ENCODE measurements around the gene BTBD16. TPM values are rescaled to one million over a fixed set of nuclear protein-coding genes. Genes with fewer than 3 reads are reported as not detected.

BTBD16 gene
- total RNA-seq, 2 experiments from 2014 or later = not detected

DNA sequence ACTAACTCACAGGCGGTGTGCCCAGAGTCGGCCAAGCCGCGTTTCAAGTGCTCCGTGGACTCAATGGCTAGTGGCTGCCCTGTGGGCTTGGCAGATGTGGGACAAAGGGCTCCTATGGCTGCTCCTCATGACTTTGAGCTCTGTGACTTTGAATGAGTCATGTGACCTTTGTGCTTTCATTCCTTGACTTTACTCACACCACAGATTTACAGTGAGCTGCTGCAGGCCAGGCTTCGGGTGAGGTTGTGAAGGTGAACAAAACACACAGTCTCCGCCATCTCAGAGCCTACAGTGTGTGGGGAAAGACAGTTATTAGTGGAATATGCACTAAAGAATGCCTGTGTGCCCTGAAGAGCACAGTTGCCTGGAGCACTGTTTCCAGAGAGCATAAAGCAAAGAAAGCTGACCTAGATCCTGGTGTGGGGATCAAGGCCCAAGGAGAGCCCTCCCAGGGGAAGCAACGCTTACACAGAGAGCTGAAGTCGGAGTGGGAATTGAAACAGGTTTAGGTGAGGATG is 73.7 kb downstream of the BTBD16 start:
- ATAC-seq (no peak), DNase-seq (no peak)
- peaks cover 21% of the 10 kb centered on the region for H3K27me3 Mint-ChIP-seq
- no peak overlapping the region for H3K27ac Mint-ChIP-seq
- no peak overlapping the region for H3K4me3 Mint-ChIP-seq
- H3K4me1 Mint-ChIP-seq = peaks cover 4% of the 10 kb centered on the region
- CTCF ChIA-PET = interaction anchor here (0.8 to 4.4 kb wide), 3 partner anchors 10 to 90 kb away, joined by 3 to 30 read pairs (median 3); no protein-coding TSS in a partner anchor
- H3K9me3 Mint-ChIP-seq (ENCODE audit: low read depth) = no peaks in the 10 kb centered on the region
- H3K36me3 Mint-ChIP-seq = no peaks in the 10 kb centered on the region

DNA sequence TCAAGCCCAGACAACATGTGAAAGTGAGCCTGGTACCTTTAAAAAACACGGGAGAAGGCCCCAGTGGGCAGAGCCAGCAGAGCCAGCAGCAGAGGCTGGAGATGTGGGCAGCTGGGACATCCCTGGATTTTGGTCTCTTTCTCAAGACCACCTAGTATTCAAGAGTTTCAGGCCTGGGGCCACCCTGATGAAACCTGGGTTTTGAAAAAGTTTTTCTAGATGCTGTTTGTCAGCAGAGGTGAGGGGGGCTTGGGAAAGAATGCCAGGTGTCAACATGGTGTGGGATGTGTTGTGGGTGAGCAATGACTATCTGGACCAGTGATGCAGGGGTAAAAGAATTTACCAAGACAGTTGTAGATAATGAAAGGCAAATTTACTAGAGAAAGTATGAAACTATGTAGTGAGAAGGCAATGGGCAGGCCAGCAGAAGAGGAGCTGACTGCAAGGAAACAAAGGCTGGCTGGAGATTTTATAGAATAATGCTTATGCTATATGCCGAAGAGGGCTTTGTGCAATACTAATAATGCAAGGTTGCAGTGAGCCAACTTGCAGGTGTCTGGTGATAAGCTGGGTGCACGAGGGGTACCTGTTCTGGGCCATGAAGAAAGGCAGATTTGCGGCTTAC is 75.3 kb downstream of the BTBD16 start:
- peaks cover 4% of the 10 kb centered on the region for H3K4me1 Mint-ChIP-seq
- peaks cover 11% of the 10 kb centered on the region for H3K27me3 Mint-ChIP-seq
- CTCF ChIA-PET = interaction anchor here (0.8 kb wide), 1 partner anchor 31 kb away, joined by 3 read pairs; no protein-coding TSS in a partner anchor
- ATAC-seq = no peak
- H3K4me3 Mint-ChIP-seq = no peak overlapping the region
- H3K36me3 Mint-ChIP-seq = no peaks in the 10 kb centered on the region
- no peak overlapping the region for H3K27ac Mint-ChIP-seq
- DNase-seq = no peak
- no peaks in the 10 kb centered on the region for H3K9me3 Mint-ChIP-seq (ENCODE audit: low read depth)

DNA sequence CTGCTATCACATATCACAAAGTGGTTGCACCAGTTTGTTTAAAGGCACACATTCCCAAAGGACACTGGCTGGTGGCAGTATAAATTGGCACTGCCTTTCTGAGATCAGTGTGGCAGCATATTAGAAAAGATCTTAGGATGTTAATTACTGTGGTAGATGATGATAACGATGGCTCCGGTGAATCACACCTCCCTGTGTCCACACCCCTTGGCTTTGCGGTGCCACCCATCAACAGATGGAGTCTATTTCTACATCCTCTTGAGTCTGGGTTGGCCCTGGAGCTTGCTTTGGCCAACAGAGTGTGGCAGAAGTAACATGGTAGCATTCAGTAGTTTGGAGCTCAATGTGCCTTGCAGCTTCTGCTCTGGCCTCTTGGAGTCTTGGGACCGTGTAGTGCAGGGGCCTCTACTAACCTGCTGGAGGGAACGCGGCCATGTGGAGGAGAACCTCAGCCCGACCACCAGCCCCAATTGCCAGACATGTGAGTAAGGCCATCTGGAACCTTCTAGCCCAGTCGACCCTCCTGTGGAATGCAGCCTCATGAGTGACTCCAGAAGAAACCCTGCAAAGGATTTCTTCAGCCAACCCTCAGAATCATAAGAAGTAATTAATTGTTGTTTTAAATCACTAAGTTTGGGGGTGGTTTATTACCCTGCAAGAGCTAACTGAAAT is 76.2 kb downstream of the BTBD16 start:
- Mint-ChIP-seq H3K4me3 (no peak overlapping the region), H3K36me3 (no peaks in the 10 kb centered on the region), H3K27ac (no peak overlapping the region), H3K27me3 (peaks cover 13% of the 10 kb centered on the region), H3K9me3 (ENCODE audit: low read depth) (no peaks in the 10 kb centered on the region), H3K4me1 (peaks cover 4% of the 10 kb centered on the region)
- CTCF ChIA-PET = interaction anchor here (0.8 kb wide), 1 partner anchor 31 kb away, joined by 3 read pairs; no protein-coding TSS in a partner anchor
- no peak for DNase-seq
- no peak for ATAC-seq

DNA sequence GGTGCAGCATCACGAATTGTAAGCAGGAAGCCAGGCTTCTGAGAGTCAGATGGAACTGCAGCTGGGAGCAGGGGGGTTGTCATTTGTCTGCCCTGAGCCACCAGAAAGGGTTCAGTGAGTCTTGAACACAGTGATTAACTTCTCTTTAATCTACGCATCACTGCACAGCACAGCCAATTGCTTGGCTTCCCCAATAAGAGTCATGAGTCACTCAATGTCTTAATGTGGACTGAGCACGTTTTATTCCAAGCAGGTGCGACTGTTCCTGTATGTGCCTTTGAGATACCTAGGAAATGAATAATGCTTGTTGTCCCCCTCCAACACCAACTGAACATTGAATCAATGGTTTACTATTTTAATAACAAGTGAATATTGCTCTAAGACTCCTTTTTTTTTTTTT is 77.4 kb downstream of the BTBD16 start:
- CTCF ChIA-PET = interaction anchor here (1.7 kb wide), 1 partner anchor 50 kb away, joined by 6 read pairs; no protein-coding TSS in a partner anchor
- H3K4me1 Mint-ChIP-seq = no peaks in the 10 kb centered on the region
- ATAC-seq (no peak), DNase-seq (no peak)
- H3K27ac Mint-ChIP-seq = no peak overlapping the region
- no peaks in the 10 kb centered on the region for H3K9me3 Mint-ChIP-seq (ENCODE audit: low read depth)
- H3K4me3 Mint-ChIP-seq = no peak overlapping the region
- peaks cover 13% of the 10 kb centered on the region for H3K27me3 Mint-ChIP-seq
- H3K36me3 Mint-ChIP-seq = no peaks in the 10 kb centered on the region

DNA sequence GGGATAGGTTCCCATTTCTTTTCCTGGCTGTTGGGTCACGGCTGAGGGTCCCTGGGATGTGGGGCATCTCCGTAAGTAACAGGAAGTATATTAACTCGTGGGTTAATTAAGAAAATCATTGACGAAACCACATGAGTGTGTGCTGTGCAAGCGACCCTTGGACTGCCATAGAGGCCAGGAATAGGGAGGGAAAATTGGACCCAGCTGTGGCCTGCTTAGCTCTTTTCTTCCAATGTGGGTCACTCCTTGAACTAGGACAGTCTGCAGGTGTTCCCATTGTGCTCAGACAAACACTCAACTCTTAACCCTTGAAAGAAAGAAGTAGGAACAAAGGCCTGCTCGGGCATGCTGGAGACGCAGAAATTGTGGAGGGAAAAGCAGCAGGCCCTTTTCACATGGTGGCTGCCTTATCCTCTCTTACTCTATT is 77.9 kb downstream of the BTBD16 start:
- ATAC-seq = no peak
- Mint-ChIP-seq H3K9me3 (ENCODE audit: low read depth) (no peaks in the 10 kb centered on the region), H3K27me3 (peaks cover 15% of the 10 kb centered on the region), H3K27ac (no peak overlapping the region), H3K4me3 (no peak overlapping the region), H3K4me1 (no peaks in the 10 kb centered on the region), H3K36me3 (no peaks in the 10 kb centered on the region)
- CTCF ChIA-PET = interaction anchor here (1.7 kb wide), 1 partner anchor 50 kb away, joined by 6 read pairs; no protein-coding TSS in a partner anchor
- DNase-seq = no peak

DNA sequence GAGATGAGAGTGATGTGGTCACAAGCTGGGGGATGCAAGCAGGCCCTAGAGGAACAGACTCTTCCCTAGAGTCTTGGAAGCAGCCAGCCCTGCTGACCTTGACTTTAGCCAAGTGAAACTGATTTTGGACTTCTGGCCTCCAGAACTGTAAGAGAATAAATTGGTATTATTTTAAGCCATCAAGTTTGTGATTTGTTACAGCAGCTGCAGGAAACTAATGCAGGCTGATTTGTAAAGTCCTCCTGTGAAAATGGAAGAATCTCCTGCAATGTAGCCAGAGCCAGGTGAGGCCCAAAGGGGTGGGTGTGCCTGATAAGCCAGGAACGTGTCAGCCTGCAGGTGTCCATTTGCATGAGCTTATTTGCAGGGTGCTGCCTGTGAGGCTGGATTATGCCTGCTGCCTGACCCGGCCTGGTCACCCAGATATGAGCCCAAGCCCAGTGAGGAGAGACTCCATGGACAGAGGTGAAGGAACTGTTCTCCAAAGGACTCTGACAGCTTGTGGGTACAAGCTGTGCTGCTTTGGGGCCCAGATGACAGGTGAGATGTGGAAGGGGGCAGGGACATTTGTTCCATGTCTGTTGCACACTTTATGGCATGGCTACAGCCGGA is 78.8 kb downstream of the BTBD16 start:
- Mint-ChIP-seq H3K27ac (no peak overlapping the region), H3K9me3 (ENCODE audit: low read depth) (no peaks in the 10 kb centered on the region), H3K27me3 (peaks cover 16% of the 10 kb centered on the region), H3K4me3 (no peak overlapping the region), H3K36me3 (no peaks in the 10 kb centered on the region), H3K4me1 (no peaks in the 10 kb centered on the region)
- DNase-seq (no peak), ATAC-seq (no peak)
- CTCF ChIA-PET = no interaction called here

DNA sequence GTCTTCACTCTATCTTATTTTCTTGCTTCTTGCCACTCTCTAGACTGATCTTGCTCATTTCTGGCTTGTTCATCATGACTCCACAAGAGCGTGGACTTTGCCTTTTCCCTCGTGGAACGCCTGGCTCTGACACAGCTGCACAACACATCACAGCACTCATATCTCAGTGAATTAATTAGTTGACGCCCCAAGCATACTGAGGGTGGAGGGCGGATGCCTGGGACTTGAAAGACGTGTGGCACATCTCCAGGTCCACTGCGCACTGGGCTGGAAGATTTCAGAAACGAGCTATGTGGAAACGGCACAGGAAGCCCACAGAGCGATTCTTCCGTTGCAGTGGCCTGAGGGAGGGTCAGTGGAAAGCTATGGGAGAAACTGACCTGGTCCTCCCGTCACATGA is 79.8 kb downstream of the BTBD16 start:
- Mint-ChIP-seq H3K27ac (no peak overlapping the region), H3K4me3 (no peak overlapping the region), H3K9me3 (ENCODE audit: low read depth) (no peaks in the 10 kb centered on the region), H3K27me3 (peaks cover 16% of the 10 kb centered on the region), H3K4me1 (no peaks in the 10 kb centered on the region), H3K36me3 (no peaks in the 10 kb centered on the region)
- ATAC-seq = no peak
- CTCF ChIA-PET = interaction anchor here (1.4 kb wide), 1 partner anchor 52 kb away, joined by 3 read pairs; no protein-coding TSS in a partner anchor
- no peak for DNase-seq

DNA sequence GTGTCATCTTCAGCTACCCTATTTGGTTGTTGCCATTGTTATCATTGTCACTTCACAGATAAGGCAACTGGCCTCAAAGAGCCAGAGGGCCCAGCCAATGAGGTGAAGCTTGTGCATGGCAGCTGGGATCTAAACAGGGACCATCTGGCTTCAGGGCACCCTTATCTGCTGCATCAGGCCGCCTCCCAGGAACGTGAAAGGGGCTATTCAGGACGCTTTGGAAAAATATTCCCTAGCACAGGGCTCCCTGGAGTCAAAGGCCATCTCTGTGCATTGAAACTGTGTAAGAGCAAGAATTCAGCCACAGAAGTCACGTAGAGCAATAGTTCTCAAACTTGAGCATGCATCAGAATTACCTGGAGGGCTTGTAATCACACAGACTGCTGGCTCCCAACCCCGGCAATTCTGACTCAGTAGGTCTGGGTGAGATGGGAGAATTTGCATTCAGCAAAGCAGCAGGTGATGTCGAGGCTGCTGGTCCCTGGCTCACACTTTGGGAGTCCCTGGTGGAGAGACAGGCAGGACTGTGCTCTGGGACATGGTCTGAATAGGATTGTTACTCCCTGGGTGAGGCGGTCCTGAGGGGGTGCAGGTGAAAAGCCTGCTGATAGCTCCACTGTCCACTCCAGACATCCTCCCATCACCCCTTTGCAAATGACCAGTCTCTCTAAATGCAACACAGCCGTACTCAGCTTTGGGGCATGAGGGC is 81.9 kb downstream of the BTBD16 start:
- Mint-ChIP-seq H3K4me1 (no peaks in the 10 kb centered on the region), H3K27me3 (peaks cover 19% of the 10 kb centered on the region), H3K36me3 (no peaks in the 10 kb centered on the region), H3K27ac (no peak overlapping the region), H3K4me3 (no peak overlapping the region), H3K9me3 (ENCODE audit: low read depth) (no peaks in the 10 kb centered on the region)
- DNase-seq (no peak), ATAC-seq (no peak)
- CTCF ChIA-PET = interaction anchor here (1.9 kb wide), 1 partner anchor 54 kb away, joined by 4 read pairs; no protein-coding TSS in a partner anchor

DNA sequence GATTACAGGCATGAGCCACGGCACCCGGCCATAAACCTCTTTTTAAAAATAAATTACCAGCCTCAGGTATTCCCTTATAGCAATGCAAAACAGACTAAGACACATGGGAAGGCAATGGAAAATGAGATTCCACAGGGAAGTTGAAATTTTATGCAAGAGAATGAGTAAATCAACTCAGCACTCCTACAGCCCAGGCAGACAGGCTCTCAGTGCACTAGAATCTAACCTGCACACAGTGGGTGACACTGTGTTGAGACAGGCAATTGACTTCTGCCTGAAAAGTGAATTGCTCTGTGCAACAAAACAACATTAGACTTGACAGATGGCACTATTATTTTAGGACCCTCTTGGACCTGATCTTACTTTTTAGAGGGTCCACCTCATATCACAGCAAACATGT is 83.3 kb downstream of the BTBD16 start:
- H3K4me3 Mint-ChIP-seq = no peak overlapping the region
- no peaks in the 10 kb centered on the region for H3K4me1 Mint-ChIP-seq
- CTCF ChIA-PET = no interaction called here
- DNase-seq (no peak), ATAC-seq (no peak)
- H3K9me3 Mint-ChIP-seq (ENCODE audit: low read depth) = no peaks in the 10 kb centered on the region
- H3K36me3 Mint-ChIP-seq = no peaks in the 10 kb centered on the region
- no peak overlapping the region for H3K27ac Mint-ChIP-seq
- peaks cover 28% of the 10 kb centered on the region for H3K27me3 Mint-ChIP-seq

DNA sequence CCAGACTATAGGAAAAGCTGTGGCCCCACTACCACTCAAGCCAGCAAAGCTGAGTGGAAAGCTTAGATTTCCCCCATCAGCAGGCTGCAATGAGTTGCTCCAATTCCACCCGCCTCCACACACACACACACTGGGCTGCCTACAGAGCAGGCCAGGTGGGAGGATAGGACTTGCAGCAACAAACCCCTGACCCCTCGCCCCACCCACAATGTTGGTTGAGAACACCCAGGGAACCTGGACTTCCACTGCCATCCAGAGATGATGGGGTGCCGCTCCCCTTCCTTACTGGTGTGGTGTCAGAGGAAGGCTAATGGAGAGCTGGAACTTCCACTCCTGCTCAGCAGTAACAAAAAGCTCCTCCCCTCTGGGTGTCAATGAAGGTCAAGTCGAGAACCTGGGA is 86.6 kb downstream of the BTBD16 start:
- no peaks in the 10 kb centered on the region for H3K9me3 Mint-ChIP-seq (ENCODE audit: low read depth)
- H3K4me1 Mint-ChIP-seq = peaks cover 3% of the 10 kb centered on the region
- DNase-seq (no peak), ATAC-seq (no peak)
- H3K36me3 Mint-ChIP-seq = no peaks in the 10 kb centered on the region
- CTCF ChIA-PET = interaction anchor here (1.2 kb wide), 1 partner anchor 15 kb away, joined by 3 read pairs; no protein-coding TSS in a partner anchor
- no peak overlapping the region for H3K4me3 Mint-ChIP-seq
- peaks cover 22% of the 10 kb centered on the region for H3K27me3 Mint-ChIP-seq
- H3K27ac Mint-ChIP-seq = no peak overlapping the region

DNA sequence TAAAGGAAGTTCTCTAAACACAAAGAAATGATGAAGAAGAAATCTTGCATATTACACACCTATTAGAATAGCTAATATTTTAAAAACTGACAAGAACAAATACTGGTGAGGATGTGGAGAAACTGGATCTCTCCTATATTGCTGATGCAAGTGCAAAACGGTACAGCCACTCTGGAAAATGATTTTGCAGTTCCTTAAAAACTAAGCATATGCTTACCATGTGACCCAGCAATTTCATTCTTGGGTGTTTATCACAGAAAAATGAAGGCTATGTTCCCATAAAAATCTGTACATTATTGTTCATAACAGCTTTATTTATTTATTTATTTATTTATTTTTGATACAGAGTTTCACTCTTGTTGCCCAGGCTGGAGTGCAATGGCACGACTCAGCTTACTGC is 88.5 kb downstream of the BTBD16 start:
- Mint-ChIP-seq H3K4me1 (peaks cover 6% of the 10 kb centered on the region), H3K9me3 (ENCODE audit: low read depth) (no peaks in the 10 kb centered on the region), H3K4me3 (no peak overlapping the region), H3K27me3 (peaks cover 23% of the 10 kb centered on the region), H3K27ac (no peak overlapping the region), H3K36me3 (no peaks in the 10 kb centered on the region)
- CTCF ChIA-PET = interaction anchor here (1.0 kb wide), 1 partner anchor 15 kb away, joined by 5 read pairs; the partner anchor contains the start of gene PLEKHA1
- no peak for ATAC-seq
- no peak for DNase-seq

DNA sequence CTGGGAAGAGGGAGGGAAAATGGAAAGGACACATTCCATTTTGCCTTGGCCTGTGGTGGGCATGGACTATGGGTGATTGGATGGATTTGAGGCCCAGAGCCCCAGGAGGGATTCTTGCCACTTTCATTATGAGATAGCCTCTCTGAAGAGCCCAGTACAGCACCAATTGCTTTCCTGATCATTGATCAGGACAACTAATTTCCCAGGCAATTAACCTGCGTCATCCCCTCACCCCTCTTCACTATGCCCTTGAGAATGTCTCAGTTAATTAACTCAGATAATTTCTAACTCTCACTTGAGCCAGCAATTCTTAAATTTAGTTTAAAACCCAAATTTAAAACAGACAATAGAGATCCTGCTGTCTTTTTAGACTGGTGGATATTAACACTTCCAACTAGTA is 90.0 kb downstream of the BTBD16 start:
- H3K4me3 Mint-ChIP-seq = no peak overlapping the region
- DNase-seq (no peak), ATAC-seq (no peak)
- no peak overlapping the region for H3K27ac Mint-ChIP-seq
- CTCF ChIA-PET = no interaction called here
- no peaks in the 10 kb centered on the region for H3K36me3 Mint-ChIP-seq
- no peaks in the 10 kb centered on the region for H3K9me3 Mint-ChIP-seq (ENCODE audit: low read depth)
- peaks cover 22% of the 10 kb centered on the region for H3K27me3 Mint-ChIP-seq
- peaks cover 6% of the 10 kb centered on the region for H3K4me1 Mint-ChIP-seq

DNA sequence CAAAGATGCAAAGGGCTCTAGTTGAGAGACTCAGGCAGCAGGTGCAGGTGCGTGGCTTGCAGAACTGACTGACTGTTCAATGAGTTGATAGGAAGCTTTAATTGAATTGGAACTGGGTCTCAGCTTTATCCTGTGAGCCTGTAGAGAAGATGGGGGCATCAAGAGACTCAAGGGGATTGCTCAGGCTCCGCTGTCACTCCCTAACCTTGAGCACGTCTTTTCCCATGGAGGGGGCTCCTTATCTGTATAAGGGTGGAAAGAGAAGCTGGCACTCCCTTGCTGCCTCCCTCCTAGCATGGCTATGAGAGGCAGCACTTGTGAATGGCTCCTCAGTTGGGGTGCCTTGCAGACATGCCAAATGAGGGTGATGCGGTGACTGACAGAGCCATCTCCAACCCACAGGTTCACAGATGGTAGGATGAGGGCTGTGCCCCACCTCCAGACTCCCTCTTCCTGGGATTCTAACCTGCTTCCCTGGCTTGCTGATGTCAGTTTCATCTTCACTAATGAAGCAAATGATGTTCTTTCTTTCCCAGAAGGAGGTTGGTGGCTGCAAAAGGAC is 91.0 kb downstream of the BTBD16 start:
- ATAC-seq = no peak
- no peaks in the 10 kb centered on the region for H3K9me3 Mint-ChIP-seq (ENCODE audit: low read depth)
- DNase-seq = no peak
- H3K36me3 Mint-ChIP-seq = no peaks in the 10 kb centered on the region
- H3K27ac Mint-ChIP-seq = no peak overlapping the region
- peaks cover 6% of the 10 kb centered on the region for H3K4me1 Mint-ChIP-seq
- CTCF ChIA-PET = no interaction called here
- H3K27me3 Mint-ChIP-seq = peaks cover 26% of the 10 kb centered on the region
- H3K4me3 Mint-ChIP-seq = no peak overlapping the region
